ENCODE results near the gene DNAH14.
"Not testable (repeated sequence)": the region's sequence is repeated elsewhere in the genome, so short reads cannot be mapped to it uniquely, and the experiment has no call there.

DNA sequence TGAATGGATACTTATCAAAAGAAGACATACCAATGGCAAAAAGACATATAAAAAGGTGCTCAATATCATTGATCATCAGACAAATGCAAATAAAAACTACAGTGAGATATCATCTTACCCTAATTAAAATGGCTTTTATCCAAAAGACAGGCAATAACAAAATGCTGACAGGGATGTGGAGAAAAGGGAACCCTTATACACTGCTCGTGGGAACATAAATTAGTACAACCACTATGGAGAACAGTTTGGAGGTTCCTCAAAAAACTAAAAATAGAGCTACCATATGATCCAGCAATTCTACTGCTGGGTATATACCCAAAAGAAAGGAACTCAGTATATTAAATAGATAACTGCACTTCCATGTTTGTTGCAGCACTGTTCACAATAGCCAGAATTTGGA, 400.5 kb downstream of the DNAH14 start:
- TF ChIP-seq HOXA7 (CRISPR knock-in tag; IDR thresholded peaks at IDR 0.05); EP300 (IDR thresholded peaks at IDR 0.05): not testable (repeated sequence)

Measured in A549 (cell line).